HCT116 (cell line): ENCODE results near the gene KRTAP13-4. TPM values are rescaled to one million over a fixed set of nuclear protein-coding genes. Genes with fewer than 3 reads are reported as not detected.

Experiments used
- ATAC-seq: fragments of 200-7000 bp; cut with Tn5 transposase; 2 replicates; pipeline ENCODE4 v1.9.1; 2020; ENCODE audit warnings: mild to moderate bottlenecking, moderate library complexity
- BruUV-seq: library from RNA; stranded (reverse); fragments of 400-500 nt; replicated peaks from 2 replicates; lab custom pipeline; 2021; lab: Mats Ljungman, UMichigan
- CTCF ChIA-PET: fragments of 300-600 bp; sonication (Branson Sonifier 250); formaldehyde crosslinking; loops from one replicate; lab custom pipeline; 2021; ENCODE audit warnings: antibody characterized with exemption; lab: Charles Lee
- POLR2A ChIA-PET: fragments of 300-600, 350-600 bp; sonication (Branson Sonifier 250); formaldehyde crosslinking; loops from one replicate; lab custom pipeline; 2021; ENCODE audit warnings: antibody characterized with exemption; lab: Charles Lee
- RAD21 ChIA-PET, 2 experiments: fragments of 300-600 bp; sonication (Branson Sonifier 250); formaldehyde crosslinking; loops; one replicate each; lab custom pipeline; 2023; ENCODE audit warnings: low total read pairs in 2 of 2; ENCODE audit not compliant: uncharacterized antibody in 2 of 2, unreplicated experiment in 2 of 2, low non-redundant PET in 1 of 2; lab: Charles Lee
- DNase-seq: peaks from one replicate; pipeline ENCODE4 v3.0.0-alpha.2; 2010; ENCODE audit warnings: low read depth, low spot score
- H2AFZ ChIP-seq: fragments of 200-600 bp; shearing (Covaris generic), sonication (generic); 2 replicates; pipeline ENCODE4 v1.6.1; 2017; ENCODE audit warnings: low read depth, mixed run types, mixed read lengths, antibody characterized with exemption, low read length; ENCODE audit not compliant: poor library complexity, severe bottlenecking
- H3K27ac ChIP-seq: 2 replicates; pipeline ENCODE4 v1.5.1; 2012; ENCODE audit warnings: low read depth, low read length
- H3K27me3 ChIP-seq: fragments of 200-600 bp; sonication (generic); 2 replicates; pipeline ENCODE4 v1.6.1; 2016; ENCODE audit warnings: mixed run types, low read length, mixed read lengths; ENCODE audit not compliant: insufficient read depth
- H3K36me3 ChIP-seq, 2 experiments: fragments of 200-500 bp in 1 of 2; fragments of 200-600 bp in 1 of 2; sonication (Bioruptor generic) in 1 of 2; sonication (generic) in 1 of 2; 2 replicates each; pipeline versions ENCODE4 v1.5.1 to v1.6.1; 2014 to 2016; ENCODE audit warnings: low read length in 2 of 2, inconsistent platforms in 1 of 2, mixed read lengths in 1 of 2, mixed run types in 1 of 2; ENCODE audit not compliant: insufficient read depth in 2 of 2, control insufficient read depth in 1 of 2
- H3K4me1 ChIP-seq, 2 experiments: fragments of 200-600 bp in 1 of 2; sonication (generic) in 1 of 2; 2 replicates each; pipeline versions ENCODE4 v1.5.1 to v1.6.1; 2012 to 2017; ENCODE audit warnings: low read length in 2 of 2, inconsistent platforms in 1 of 2, mild to moderate bottlenecking in 1 of 2, mixed read lengths in 1 of 2, mixed run types in 1 of 2, moderate library complexity in 1 of 2; ENCODE audit not compliant: insufficient read depth in 2 of 2, control insufficient read depth in 1 of 2
- H3K4me2 ChIP-seq: fragments of 200-600 bp; sonication (generic); 2 replicates; pipeline ENCODE4 v1.6.1; 2017; ENCODE audit warnings: mixed run types, low read length, mixed read lengths
- H3K4me3 ChIP-seq, 2 experiments: fragments of 200-600 bp in 1 of 2; sonication (generic) in 1 of 2; replicated peaks in 1 of 2; 2 replicates each; pipeline ENCODE4 v1.5.1; 2011 to 2016; ENCODE audit warnings: low read length in 2 of 2, control low read depth in 1 of 2, low read depth in 1 of 2, mild to moderate bottlenecking in 1 of 2, mixed read lengths in 1 of 2, mixed run types in 1 of 2
- H3K79me2 ChIP-seq: fragments of 200-600 bp; sonication (generic); 2 replicates; pipeline ENCODE4 v1.6.1; 2017; ENCODE audit warnings: mild to moderate bottlenecking, mixed run types, low read length, moderate library complexity, mixed read lengths; ENCODE audit not compliant: insufficient read depth
- H3K9ac ChIP-seq: fragments of 200-600 bp; sonication (generic); 2 replicates; pipeline ENCODE4 v1.6.1; 2016; ENCODE audit warnings: low read length, mixed read lengths
- H3K9me2 ChIP-seq: fragments of 200-600 bp; sonication (generic), shearing (Covaris generic); 2 replicates; pipeline ENCODE4 v1.6.1; 2017; ENCODE audit warnings: mixed run types, mild to moderate bottlenecking, moderate library complexity; ENCODE audit not compliant: insufficient read depth
- H3K9me3 ChIP-seq, 2 experiments: fragments of 200-500 bp in 1 of 2; fragments of 200-600 bp in 1 of 2; sonication (Bioruptor generic) in 1 of 2; sonication (generic) in 1 of 2; 2 replicates each; pipeline ENCODE4 v1.6.1; 2014 to 2017; ENCODE audit warnings: low read length in 2 of 2, mixed read lengths in 2 of 2, inconsistent platforms in 1 of 2, low read depth in 1 of 2, mild to moderate bottlenecking in 1 of 2, mixed run types in 1 of 2, moderate library complexity in 1 of 2; ENCODE audit not compliant: control insufficient read depth in 1 of 2, insufficient read depth in 1 of 2
- H4K20me1 ChIP-seq: fragments of 200-600 bp; sonication (generic), shearing (Covaris generic); 2 replicates; pipeline ENCODE4 v1.6.1; 2017; ENCODE audit warnings: mixed run types, mild to moderate bottlenecking, moderate library complexity; ENCODE audit not compliant: insufficient read depth
- CEBPB ChIP-seq: IDR thresholded peaks from 2 replicates; pipeline ENCODE4 v1.6.1; 2012; ENCODE audit warnings: low read depth
- CTCF ChIP-seq, 3 experiments: fragments of 200-600 bp in 1 of 3; sonication (generic) in 1 of 3; IDR thresholded peaks in 2 of 3; conservative IDR thresholded peaks in 1 of 3; 2 replicates each; pipeline ENCODE4 v1.5.1; 2012 to 2017; ENCODE audit warnings: low read depth in 2 of 3, low read length in 2 of 3, antibody characterized with exemption in 1 of 3, borderline replicate concordance in 1 of 3, control low read depth in 1 of 3, mild to moderate bottlenecking in 1 of 3, mixed read lengths in 1 of 3, mixed run types in 1 of 3, moderate library complexity in 1 of 3; ENCODE audit not compliant: insufficient read depth in 1 of 3
- EGR1 ChIP-seq: IDR thresholded peaks from 2 replicates; pipeline ENCODE4 v1.6.1; 2012; ENCODE audit warnings: low read depth
- ELF1 ChIP-seq: IDR thresholded peaks from 2 replicates; pipeline ENCODE4 v1.6.1; 2012; ENCODE audit warnings: low read depth, borderline replicate concordance
- EZH2phosphoT487 ChIP-seq: fragments of 200-600 bp; IDR thresholded peaks from 2 replicates; pipeline ENCODE4 v1.6.1; 2018; ENCODE audit warnings: antibody characterized with exemption, borderline replicate concordance
- POLR2A ChIP-seq: IDR thresholded peaks from 2 replicates; pipeline ENCODE4 v1.7.0; 2011; ENCODE audit warnings: borderline replicate concordance; ENCODE audit not compliant: insufficient read depth, insufficient read length; ENCODE audit errors: extremely low read depth
- POLR2AphosphoS5 ChIP-seq: IDR thresholded peaks from 2 replicates; pipeline ENCODE4 v1.6.1; 2011; ENCODE audit warnings: mild to moderate bottlenecking, low read depth, low read length, moderate library complexity
- REST ChIP-seq: IDR thresholded peaks from 2 replicates; pipeline ENCODE4 v1.6.1; 2012; ENCODE audit warnings: low read depth
- SP1 ChIP-seq: IDR thresholded peaks from 2 replicates; pipeline ENCODE4 v1.6.1; 2012; ENCODE audit warnings: low read depth
- YY1 ChIP-seq: IDR thresholded peaks from 2 replicates; pipeline ENCODE4 v1.6.1; 2011; ENCODE audit warnings: low read length, low read depth, moderate library complexity, mild to moderate bottlenecking; ENCODE audit not compliant: insufficient replicate concordance; ENCODE audit errors: extremely low read depth
- ZFX ChIP-seq: fragments of 450-650 bp; IDR thresholded peaks from 2 replicates; pipeline ENCODE4 v1.6.1; 2017
- intact Hi-C: fragments of 100-400 bp; cut with micrococcal nuclease; formaldehyde crosslinking; loops from 2 replicates; pipeline ENCODE4 v1.10.0; 2022
- total RNA-seq: library from RNA; stranded (reverse); gene quantifications from one replicate; pipeline ENCODE4 v1.2.1, GENCODE V29; 2021; ENCODE audit not compliant: unreplicated experiment

Gene KRTAP13-4
- total RNA-seq, 1 experiment from 2014 or later, result not detected

- no peak for ATAC-seq
These were observed 50.1 kb downstream of the KRTAP13-4 start, which contains the start of gene KRTAP19-1 for GRCh38 chr21:30480145-30480544. KRTAP19-1 (minus strand) TSS chr21:30480367; CDS start chr21:30480317, 50 bp downstream.

More at GRCh38 chr21:30480145-30480544, 50.1 kb downstream of the KRTAP13-4 start, which contains the start of gene KRTAP19-1:
- H3K4me1 ChIP-seq, result no peaks in the 10 kb centered on the region
- H3K36me3 ChIP-seq, result no peaks in the 10 kb centered on the region
- H3K4me3 ChIP-seq, result no peak within 1 kb of the TSS
- H3K27me3 ChIP-seq, result no peaks in the 10 kb centered on the region
- ChIA-PET RAD21 (no interaction called here), POLR2A (no interaction called here), CTCF (no interaction called here)
- H3K9ac ChIP-seq, result no peak within 1 kb of the TSS
- no TSS peak for BruUV-seq
- no peak within 1 kb of the TSS for H2AFZ ChIP-seq
- no peaks in the 10 kb centered on the region for H3K79me2 ChIP-seq
- H4K20me1 ChIP-seq, result no peaks in the 10 kb centered on the region
- H3K27ac ChIP-seq, result no peak within 1 kb of the TSS
- DNase-seq, result no peak
- H3K9me3 ChIP-seq, result peaks cover 0 to 19% of the 10 kb centered on the region in 2 experiments; a peak in 2 of 4 replicates
- no peak within 1 kb of the TSS for H3K4me2 ChIP-seq
- TF ChIP-seq REST, result no peak
- no peak for TF ChIP-seq CEBPB
- TF ChIP-seq SP1, result no peak
- TF ChIP-seq POLR2A, result no peak
- no peak for TF ChIP-seq EZH2phosphoT487
- TF ChIP-seq CTCF (IDR thresholded peaks at IDR 0.05 in 2 of 3, conservative IDR thresholded peaks at IDR 0.05 in 1 of 3; ENCODE audit: borderline replicate concordance in 1 of 3, insufficient read depth in 1 of 3, low read depth in 2 of 3, low read length in 2 of 3), result no peak
- no peak for TF ChIP-seq EGR1
- no peak for TF ChIP-seq POLR2AphosphoS5
- TF ChIP-seq ZFX, result no peak
- TF ChIP-seq ELF1, result no peak
- TF ChIP-seq YY1, result no peak
- intact Hi-C loops, result no loop called here
- H3K9me2 ChIP-seq, result no peaks in the 10 kb centered on the region

Other genes with a start within 250 kb of the KRTAP13-4 start
- gene CLDN8, start 214.1 kb upstream of the KRTAP13-4 start, total RNA-seq, result not detected
- gene KRTAP24-1, start 147.3 kb upstream of the KRTAP13-4 start, total RNA-seq, result not detected
- gene KRTAP25-1, start 140.7 kb upstream of the KRTAP13-4 start, total RNA-seq, result not detected
- not detected for gene KRTAP26-1, start 109.9 kb upstream of the KRTAP13-4 start, total RNA-seq
- gene KRTAP27-1, start 92.5 kb upstream of the KRTAP13-4 start, total RNA-seq, result not detected
- not detected for gene KRTAP23-1, start 81.6 kb upstream of the KRTAP13-4 start, total RNA-seq
- gene KRTAP13-2, start 57.9 kb upstream of the KRTAP13-4 start, total RNA-seq, result not detected
- not detected for gene KRTAP13-1, start 34.2 kb upstream of the KRTAP13-4 start, total RNA-seq
- gene KRTAP13-3, start 4.3 kb upstream of the KRTAP13-4 start, total RNA-seq, result not detected
- gene KRTAP15-1, start 10.1 kb downstream of the KRTAP13-4 start, total RNA-seq, result not detected
- gene KRTAP19-1, start 50.1 kb downstream of the KRTAP13-4 start, total RNA-seq, result not detected
- gene KRTAP19-2, start 57.2 kb downstream of the KRTAP13-4 start, total RNA-seq, result not detected
- gene KRTAP19-3, start 61.8 kb downstream of the KRTAP13-4 start, total RNA-seq, result not detected
- not detected for gene KRTAP19-4, start 66.9 kb downstream of the KRTAP13-4 start, total RNA-seq
- not detected for gene KRTAP19-5, start 71.9 kb downstream of the KRTAP13-4 start, total RNA-seq
- not detected for gene KRTAP19-6, start 111.6 kb downstream of the KRTAP13-4 start, total RNA-seq
- gene KRTAP19-7, start 131.1 kb downstream of the KRTAP13-4 start, total RNA-seq, result not detected
- gene KRTAP22-2, start 160.2 kb downstream of the KRTAP13-4 start, total RNA-seq, result not detected
- not detected for gene KRTAP6-3, start 162.2 kb downstream of the KRTAP13-4 start, total RNA-seq
- gene KRTAP6-2, start 168.7 kb downstream of the KRTAP13-4 start, total RNA-seq, result not detected
- not detected for gene KRTAP22-1, start 170.9 kb downstream of the KRTAP13-4 start, total RNA-seq
- not detected for gene KRTAP6-1, start 183.7 kb downstream of the KRTAP13-4 start, total RNA-seq
- gene KRTAP20-1, start 186.2 kb downstream of the KRTAP13-4 start, total RNA-seq, result not detected
- gene KRTAP20-4, start 190.4 kb downstream of the KRTAP13-4 start, total RNA-seq, result not detected
- not detected for gene KRTAP20-2, start 205.0 kb downstream of the KRTAP13-4 start, total RNA-seq
- not detected for gene KRTAP20-3, start 212.6 kb downstream of the KRTAP13-4 start, total RNA-seq